Epithelial cell of esophagus (primary cell): ENCODE results near the gene SLC43A2.

ENCODE experiments used
- DNase-seq: peaks from one replicate; pipeline ENCODE4 v3.0.0; 2010; ENCODE audit warnings: low read depth
- H3K4me3 ChIP-seq: 2 replicates; pipeline ENCODE4 v1.5.1; 2011; ENCODE audit warnings: mild to moderate bottlenecking, low read length, control low read depth
- TF ChIP-seq, protein P1 (sequence below): IDR thresholded peaks from 2 replicates; pipeline ENCODE4 v1.5.1; 2011; ENCODE audit warnings: low read depth, mild to moderate bottlenecking, low read length, control low read depth, inconsistent platforms; ENCODE audit not compliant: insufficient read depth; ENCODE audit errors: missing control alignments

Gene SLC43A2

DNA sequence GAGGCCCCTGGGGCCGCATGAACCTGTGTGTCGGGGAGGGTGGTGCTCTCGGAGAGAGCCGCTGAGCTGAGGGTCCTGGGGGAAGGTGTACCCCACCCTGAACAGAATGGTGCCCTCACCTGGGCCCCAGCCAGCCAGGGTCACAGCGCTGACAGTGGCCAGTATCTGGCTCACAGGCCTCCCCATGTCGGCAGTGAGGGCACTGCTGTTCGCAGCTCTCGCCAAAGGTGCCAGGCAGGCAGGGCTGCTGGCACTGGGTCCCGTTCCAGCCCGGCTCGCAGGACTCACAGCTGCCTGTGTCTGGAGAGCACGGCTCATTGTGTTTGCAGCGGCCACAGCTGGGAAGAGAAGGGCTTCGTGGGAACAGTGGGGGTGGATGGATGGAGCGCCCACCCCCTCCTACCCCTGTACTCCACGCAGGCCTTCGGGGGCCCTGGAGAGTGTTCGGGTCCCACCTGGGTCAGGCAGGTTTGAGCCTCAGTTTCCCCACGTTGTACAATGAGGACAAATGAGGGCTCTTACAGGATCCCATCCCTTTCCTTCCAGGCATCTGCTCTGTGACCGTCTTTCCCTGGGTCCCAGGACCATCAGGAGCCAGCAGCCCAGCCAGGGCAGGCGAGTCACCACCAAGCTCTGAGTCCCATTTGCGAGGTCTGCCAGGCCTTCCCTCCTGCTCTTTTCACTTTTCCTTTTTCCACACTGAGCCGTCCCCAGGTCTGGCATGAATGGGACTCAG, 11.9 kb upstream of the SLC43A2 start:
- no peak overlapping the region for H3K4me3 ChIP-seq
- DNase-seq = no peak
- TF ChIP-seq, protein P1, sequence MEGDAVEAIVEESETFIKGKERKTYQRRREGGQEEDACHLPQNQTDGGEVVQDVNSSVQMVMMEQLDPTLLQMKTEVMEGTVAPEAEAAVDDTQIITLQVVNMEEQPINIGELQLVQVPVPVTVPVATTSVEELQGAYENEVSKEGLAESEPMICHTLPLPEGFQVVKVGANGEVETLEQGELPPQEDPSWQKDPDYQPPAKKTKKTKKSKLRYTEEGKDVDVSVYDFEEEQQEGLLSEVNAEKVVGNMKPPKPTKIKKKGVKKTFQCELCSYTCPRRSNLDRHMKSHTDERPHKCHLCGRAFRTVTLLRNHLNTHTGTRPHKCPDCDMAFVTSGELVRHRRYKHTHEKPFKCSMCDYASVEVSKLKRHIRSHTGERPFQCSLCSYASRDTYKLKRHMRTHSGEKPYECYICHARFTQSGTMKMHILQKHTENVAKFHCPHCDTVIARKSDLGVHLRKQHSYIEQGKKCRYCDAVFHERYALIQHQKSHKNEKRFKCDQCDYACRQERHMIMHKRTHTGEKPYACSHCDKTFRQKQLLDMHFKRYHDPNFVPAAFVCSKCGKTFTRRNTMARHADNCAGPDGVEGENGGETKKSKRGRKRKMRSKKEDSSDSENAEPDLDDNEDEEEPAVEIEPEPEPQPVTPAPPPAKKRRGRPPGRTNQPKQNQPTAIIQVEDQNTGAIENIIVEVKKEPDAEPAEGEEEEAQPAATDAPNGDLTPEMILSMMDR = no peak

DNA sequence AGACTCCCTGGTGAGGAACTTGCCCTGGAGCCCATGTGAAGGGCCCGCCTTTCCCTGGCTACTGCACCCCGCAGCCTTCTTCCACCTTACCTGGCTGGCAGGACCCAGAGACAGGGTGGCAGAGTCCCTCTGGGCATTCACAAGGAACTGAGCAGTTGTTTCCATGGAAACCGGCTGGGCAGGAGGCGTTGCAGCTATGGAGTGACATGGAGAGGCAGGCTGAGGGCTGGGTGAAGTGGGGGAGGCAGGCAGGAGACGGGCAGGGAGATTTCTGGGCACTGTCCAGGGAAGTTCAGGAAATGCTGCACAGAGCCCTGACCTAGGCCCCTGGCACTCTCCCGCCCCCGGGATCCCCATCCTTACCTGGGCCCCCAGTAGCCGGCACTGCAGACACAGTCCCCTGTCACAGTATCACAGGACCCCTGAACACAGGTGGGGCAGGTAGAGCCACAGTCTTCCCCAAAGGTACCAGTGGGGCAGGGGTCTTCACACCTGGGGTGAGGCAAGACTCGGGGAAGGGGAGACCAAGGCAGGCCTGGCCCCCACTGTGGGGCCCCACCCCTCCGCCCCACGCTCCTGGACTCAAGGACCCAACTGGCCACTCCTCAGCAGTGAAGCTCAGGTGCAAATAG, 11.0 kb upstream of the SLC43A2 start:
- no peak overlapping the region for H3K4me3 ChIP-seq
- DNase-seq = no peak
- TF ChIP-seq, protein P1 = no peak

DNA sequence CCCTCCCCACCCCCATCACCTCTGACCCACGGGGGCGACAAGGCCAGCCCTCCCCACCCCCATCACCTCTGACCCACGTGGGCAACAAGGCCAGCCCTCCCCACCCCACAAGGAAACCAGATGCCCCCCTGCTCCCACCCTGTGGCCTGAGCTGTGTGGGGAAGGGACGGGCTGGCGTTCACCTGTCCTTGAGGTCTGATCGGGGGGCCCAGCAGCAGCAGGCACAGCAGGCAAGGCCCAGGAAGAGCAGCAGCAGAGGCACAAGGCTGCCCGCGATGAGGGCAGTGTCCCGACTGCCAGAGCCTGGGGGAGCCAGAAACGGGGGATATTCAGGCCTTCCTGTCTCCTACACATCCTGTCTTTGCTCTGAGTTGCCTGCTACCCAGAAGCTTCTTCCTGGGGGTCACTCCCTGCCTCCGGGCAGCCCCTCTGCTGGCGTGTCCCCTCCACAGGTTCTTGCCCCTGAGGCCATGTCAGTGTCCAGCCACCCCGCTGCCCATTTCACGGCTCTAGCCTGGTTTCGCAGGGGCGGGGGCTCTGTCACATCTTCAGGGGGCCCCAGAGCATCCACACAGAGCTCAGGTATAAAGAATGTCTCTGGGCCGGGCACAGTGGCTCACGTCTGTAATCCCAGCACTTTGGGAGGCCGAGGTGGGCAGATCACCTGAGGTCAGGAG, 10.1 kb upstream of the SLC43A2 start:
- no peak overlapping the region for H3K4me3 ChIP-seq

DNA sequence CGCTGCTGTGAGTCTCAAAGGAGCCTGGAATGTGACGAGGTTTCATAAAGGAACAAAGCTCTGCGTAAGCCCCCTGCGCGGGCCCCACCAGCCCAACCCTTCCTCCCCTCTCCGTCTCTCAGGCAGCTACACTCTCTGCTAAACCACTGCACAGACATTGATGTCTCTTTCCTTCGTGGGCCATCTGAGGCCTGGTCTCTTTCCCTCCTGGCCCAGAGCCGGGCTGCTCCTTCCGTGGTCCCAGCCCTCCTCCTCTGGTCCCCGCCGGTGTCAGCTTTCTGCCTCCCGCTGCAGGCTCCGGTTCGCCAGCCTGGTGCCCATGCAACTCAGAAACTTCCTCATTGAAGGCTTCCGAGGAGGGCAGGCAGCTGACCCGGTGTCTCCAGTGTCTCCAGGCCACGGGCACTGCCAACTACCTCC, 9.5 kb upstream of the SLC43A2 start:
- no peak overlapping the region for H3K4me3 ChIP-seq
- TF ChIP-seq, protein P1 = no peak
- DNase-seq = no peak

More for the DNA sequence above, 10.1 kb upstream of the SLC43A2 start:
- TF ChIP-seq, protein P1 = no peak
- no peak for DNase-seq

DNA sequence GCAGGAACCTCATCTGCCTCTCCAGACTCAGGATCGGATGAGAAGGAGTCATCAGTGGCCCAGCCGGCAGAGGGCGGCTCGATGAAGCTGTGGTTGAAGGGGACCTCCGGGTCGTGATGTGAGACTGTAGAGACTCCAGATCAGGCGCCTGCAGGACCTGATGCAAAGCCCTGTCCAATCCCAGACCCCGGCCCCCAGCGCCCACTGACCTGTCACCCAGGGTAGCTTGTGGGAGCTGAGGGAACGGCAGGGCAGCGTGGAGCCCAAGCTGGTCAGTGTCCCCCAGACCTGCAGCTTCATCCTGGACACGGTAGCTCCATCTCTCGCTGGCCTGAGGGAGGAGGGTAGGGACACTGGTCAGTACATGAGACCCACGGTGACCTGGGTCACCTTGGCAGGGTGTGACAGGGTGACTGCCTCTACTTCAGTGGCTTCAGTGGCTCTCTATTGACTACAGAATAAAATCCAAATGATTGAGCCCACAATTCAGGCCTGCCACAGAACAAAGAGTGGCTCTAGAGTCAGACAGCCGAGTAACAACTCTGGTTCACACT, 8.2 kb upstream of the SLC43A2 start:
- no peak for DNase-seq
- no peak overlapping the region for H3K4me3 ChIP-seq
- TF ChIP-seq, protein P1 = no peak

DNA sequence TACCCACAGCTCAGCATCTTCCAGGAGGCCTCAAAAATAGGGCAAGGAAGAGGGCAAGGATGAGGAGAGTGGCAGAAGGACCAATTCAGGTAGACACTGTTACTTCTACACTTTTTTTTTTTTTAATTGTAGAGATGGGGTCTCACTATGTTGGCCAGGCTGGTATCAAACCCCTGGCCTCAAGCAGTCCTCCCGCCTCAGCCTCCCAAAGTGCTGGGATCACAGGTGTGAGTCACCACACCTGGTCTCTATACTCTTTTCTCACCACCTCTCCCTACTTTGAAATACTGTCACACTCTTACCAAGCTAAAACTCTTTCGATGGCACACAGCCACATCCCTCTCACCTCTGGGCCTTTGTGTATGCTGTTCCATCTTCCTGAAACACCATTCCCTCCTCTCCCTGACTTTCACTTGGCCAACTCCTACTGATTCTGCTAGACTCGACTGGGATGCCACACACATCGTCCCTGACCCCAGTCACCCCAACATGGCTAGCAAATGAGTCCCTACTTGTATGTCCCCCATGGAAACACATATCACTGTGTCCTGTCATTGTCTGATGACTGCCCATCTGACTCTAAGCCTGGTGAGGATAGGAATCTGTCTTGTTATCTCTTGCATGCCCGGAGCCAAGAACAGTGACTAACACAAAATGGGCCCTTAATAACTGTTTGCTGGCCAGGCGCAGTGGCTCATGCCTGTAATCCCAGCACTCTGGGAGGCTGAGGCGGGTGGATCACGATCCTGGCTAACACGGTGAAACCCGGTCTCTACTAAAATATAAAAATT, 7.2 kb upstream of the SLC43A2 start:
- no peak overlapping the region for H3K4me3 ChIP-seq
- TF ChIP-seq, protein P1 = no peak
- DNase-seq = no peak
